Testis (tissue), 2 donors: ENCODE data around the gene PIEZO2.

Source experiments
- POLR2A ChIP-seq: fragments of 450-650 bp; IDR thresholded peaks from one replicate; pipeline ENCODE4 v1.6.1; 2017; ENCODE audit warnings: antibody characterized with exemption, mild to moderate bottlenecking, moderate library complexity
- TF ChIP-seq, protein P1 (sequence below), 3 experiments: fragments of 450-650 bp in 2 of 3; fragments of 200-600 bp in 1 of 3; sonication (generic) in 1 of 3; IDR thresholded peaks; one replicate each; pipeline ENCODE4 v1.5.1; 2016 to 2019; ENCODE audit warnings: antibody characterized with exemption in 3 of 3, mild to moderate bottlenecking in 2 of 3, moderate library complexity in 1 of 3

DNA sequence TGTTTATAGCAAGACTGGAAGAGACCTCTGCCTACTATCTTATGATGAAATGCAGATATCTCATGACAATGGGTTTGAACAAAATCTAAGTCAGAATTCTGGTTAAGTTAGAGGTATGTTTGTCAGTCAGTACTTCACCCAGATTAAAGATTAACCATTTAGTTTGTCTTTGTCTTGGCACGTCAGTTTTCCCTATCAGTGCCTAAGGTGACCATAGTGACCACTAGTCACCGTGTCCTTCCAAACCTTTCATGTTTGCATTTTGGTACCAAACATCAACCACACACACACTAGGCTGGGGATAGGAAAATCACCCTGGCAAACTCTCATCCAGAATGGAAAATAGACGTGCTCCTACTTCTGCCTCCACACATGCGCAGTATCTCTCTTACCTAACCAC, 248.9 kb downstream of the PIEZO2 start:
- TF ChIP-seq, protein P1, sequence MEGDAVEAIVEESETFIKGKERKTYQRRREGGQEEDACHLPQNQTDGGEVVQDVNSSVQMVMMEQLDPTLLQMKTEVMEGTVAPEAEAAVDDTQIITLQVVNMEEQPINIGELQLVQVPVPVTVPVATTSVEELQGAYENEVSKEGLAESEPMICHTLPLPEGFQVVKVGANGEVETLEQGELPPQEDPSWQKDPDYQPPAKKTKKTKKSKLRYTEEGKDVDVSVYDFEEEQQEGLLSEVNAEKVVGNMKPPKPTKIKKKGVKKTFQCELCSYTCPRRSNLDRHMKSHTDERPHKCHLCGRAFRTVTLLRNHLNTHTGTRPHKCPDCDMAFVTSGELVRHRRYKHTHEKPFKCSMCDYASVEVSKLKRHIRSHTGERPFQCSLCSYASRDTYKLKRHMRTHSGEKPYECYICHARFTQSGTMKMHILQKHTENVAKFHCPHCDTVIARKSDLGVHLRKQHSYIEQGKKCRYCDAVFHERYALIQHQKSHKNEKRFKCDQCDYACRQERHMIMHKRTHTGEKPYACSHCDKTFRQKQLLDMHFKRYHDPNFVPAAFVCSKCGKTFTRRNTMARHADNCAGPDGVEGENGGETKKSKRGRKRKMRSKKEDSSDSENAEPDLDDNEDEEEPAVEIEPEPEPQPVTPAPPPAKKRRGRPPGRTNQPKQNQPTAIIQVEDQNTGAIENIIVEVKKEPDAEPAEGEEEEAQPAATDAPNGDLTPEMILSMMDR (IDR thresholded peaks at IDR 0.05) = no peak
- no peak for TF ChIP-seq POLR2A
